GM12878 (cell line): ENCODE results near the gene SERPINB6. TPM values are rescaled to one million over a fixed set of nuclear protein-coding genes. Genes with fewer than 3 reads are reported as not detected.

Source experiments
- ATAC-seq: fragments of 200-7000 bp; cut with Tn5 transposase; 3 replicates; pipeline ENCODE4 v1.9.1; 2020; ENCODE audit warnings: mild to moderate bottlenecking, moderate library complexity
- BruUV-seq: library from RNA; stranded (reverse); fragments of 400-500 nt; replicated peaks from 2 replicates; lab custom pipeline; 2021; lab: Mats Ljungman, UMichigan
- CTCF ChIA-PET: fragments of 300-600 bp; sonication (Branson Sonifier 250); formaldehyde crosslinking; extraction: SDS; loops from one replicate; lab custom pipeline; 2021; ENCODE audit warnings: inconsistent platforms; lab: Yijun Ruan, JAX
- POLR2A ChIA-PET: fragments of 350-600 bp; formaldehyde crosslinking; extraction: SDS; loops from one replicate; lab custom pipeline; 2021; ENCODE audit warnings: inconsistent platforms; lab: Charles Lee
- RAD21 ChIA-PET: fragments of 300-600 bp; sonication (Branson Sonifier 250); formaldehyde crosslinking; loops from one replicate; lab custom pipeline; 2023; ENCODE audit warnings: antibody characterized with exemption; ENCODE audit not compliant: unreplicated experiment; lab: Charles Lee
- SMC1A ChIA-PET: fragments of 300-600 bp; sonication (Branson Sonifier 250); formaldehyde crosslinking; loops from one replicate; lab custom pipeline; 2023; ENCODE audit not compliant: unreplicated experiment, uncharacterized antibody; lab: Charles Lee
- DNase-seq: peaks from one replicate; pipeline ENCODE4 v3.0.0-alpha.2; 2011; ENCODE audit warnings: low read depth, low spot score
- FAIRE-seq: peaks from 3 replicates; lab custom pipeline; 2011; peaks lifted over from hg19 to GRCh38; lab: Jason Lieb, UNC
- H2AFZ ChIP-seq: 2 replicates; pipeline ENCODE4 v1.6.0; 2011; ENCODE audit warnings: low read depth, low read length, control low read depth; ENCODE audit not compliant: control insufficient read depth
- H3K27ac ChIP-seq: 2 replicates; pipeline ENCODE4 v1.5.1; 2011; ENCODE audit warnings: control low read depth; ENCODE audit not compliant: control insufficient read depth, insufficient read depth
- H3K27me3 ChIP-seq, 2 experiments: replicated peaks in 1 of 2; 2 replicates each; pipeline versions ENCODE4 v1.6.0 to v1.6.1; 2011; ENCODE audit warnings: low read length in 1 of 2; ENCODE audit not compliant: control insufficient read depth in 2 of 2, insufficient read depth in 2 of 2
- H3K36me3 ChIP-seq, 2 experiments: 2 replicates each; pipeline ENCODE4 v1.5.1; 2011; ENCODE audit warnings: low read length in 1 of 2; ENCODE audit not compliant: control insufficient read depth in 2 of 2, insufficient read depth in 2 of 2
- H3K4me1 ChIP-seq: 2 replicates; pipeline ENCODE4 v1.6.1; 2011; ENCODE audit warnings: mild to moderate bottlenecking, low read length, moderate library complexity, mixed read lengths; ENCODE audit not compliant: control insufficient read depth, insufficient read depth
- H3K4me2 ChIP-seq: 2 replicates; pipeline ENCODE4 v1.6.0; 2011; ENCODE audit warnings: control low read depth; ENCODE audit not compliant: control insufficient read depth, insufficient read depth
- H3K4me3 ChIP-seq: fragments of 200-600 bp; sonication (generic); 2 replicates; pipeline ENCODE4 v1.5.1; 2016
- H3K79me2 ChIP-seq: 2 replicates; pipeline ENCODE4 v1.6.0; 2011; ENCODE audit warnings: low read length; ENCODE audit not compliant: control insufficient read depth, insufficient read depth
- H3K9ac ChIP-seq: 2 replicates; pipeline ENCODE4 v1.8.0; 2011; ENCODE audit warnings: low read length, control low read depth, mixed read lengths; ENCODE audit not compliant: control insufficient read depth, insufficient read depth
- H3K9me3 ChIP-seq: replicated peaks from 3 replicates; pipeline ENCODE4 v1.5.1; 2011; ENCODE audit warnings: mild to moderate bottlenecking, low read length; ENCODE audit not compliant: control insufficient read depth, insufficient read depth
- H4K20me1 ChIP-seq: 2 replicates; pipeline ENCODE4 v1.6.0; 2011; ENCODE audit not compliant: control insufficient read depth, insufficient read depth
- BCL3 ChIP-seq: IDR thresholded peaks from 2 replicates; pipeline ENCODE4 v1.6.1; 2011; ENCODE audit warnings: borderline replicate concordance, low read depth, mild to moderate bottlenecking, moderate library complexity, low read length; ENCODE audit not compliant: insufficient read depth, poor library complexity, severe bottlenecking
- CEBPZ ChIP-seq: fragments of 150-350 bp; IDR thresholded peaks from 2 replicates; pipeline ENCODE4 v1.6.1; 2016; ENCODE audit warnings: low read depth, low read length
- KLF5 ChIP-seq: fragments of 450-650 bp; IDR thresholded peaks from 2 replicates; pipeline ENCODE4 v1.6.1; 2014; ENCODE audit warnings: mild to moderate bottlenecking; ENCODE audit not compliant: partially characterized antibody
- MXI1 ChIP-seq: fragments of 150-350 bp; IDR thresholded peaks from 2 replicates; pipeline ENCODE4 v1.6.1; 2011; ENCODE audit warnings: low read depth, mild to moderate bottlenecking, inconsistent platforms, low read length, improper control_type of control experiment
- RBBP5 ChIP-seq: fragments of 200-600 bp; sonication (generic); conservative IDR thresholded peaks from 2 replicates; pipeline ENCODE4 v1.6.1; 2016
- SMAD1 ChIP-seq: fragments of 450-650 bp; IDR thresholded peaks from 2 replicates; pipeline ENCODE4 v1.6.1; 2018; ENCODE audit warnings: mild to moderate bottlenecking, low read depth; ENCODE audit not compliant: partially characterized antibody
- SPI1 ChIP-seq: IDR thresholded peaks from 2 replicates; pipeline ENCODE4 v1.6.1; 2011; ENCODE audit warnings: low read depth, mild to moderate bottlenecking, low read length, moderate library complexity, borderline replicate concordance; ENCODE audit not compliant: insufficient read depth
- TCF12 ChIP-seq: IDR thresholded peaks from 2 replicates; pipeline ENCODE4 v1.6.1; 2011; ENCODE audit warnings: low read depth, mild to moderate bottlenecking, low read length
- WGBS: methylation state at CpG from one replicate; pipeline ENCODE4 v1.1.6; 2016; ENCODE audit warnings: low lambda C conversion rate; ENCODE audit not compliant: insufficient replicate concordance, insufficient coverage; ENCODE audit errors: missing lambda C conversion rate; 5-methylcytosine and 5-hydroxymethylcytosine counted together
- in situ Hi-C: fragments of 300-500 bp; cut with MboI; formaldehyde crosslinking; loops from 9 replicates; pipeline ENCODE4 v1.14.3; 2018; ENCODE audit warnings: mixed read lengths
- intact Hi-C: fragments of 100-400 bp; cut with micrococcal nuclease; formaldehyde crosslinking; loops from one replicate; pipeline ENCODE4 v1.14.2; 2022; ENCODE audit not compliant: unreplicated experiment
- polyA plus RNA-seq, 11 experiments: library from polyadenylated mRNA; depleted of rRNA in 4 of 11; unstranded in 6 of 11; stranded (reverse) in 5 of 11; fragments of >200 nt; fragmentation: Nextera tagmentation in 4 of 11; fragmentation: Illumina TruSeq in 1 of 11; extraction: Ambion mirVana in 4 of 11; extraction: Trizol in 1 of 11; gene quantifications; 1 replicate in 1 of 11; 2 replicates in 10 of 11; pipeline versions ENCODE4 v1.2.1 to v1.2.3, GENCODE V29; 2011 to 2016; ENCODE audit warnings: inconsistent platforms in 2 of 11, missing spikeins in 2 of 11, low read depth in 1 of 11
- total RNA-seq, 4 experiments: library from RNA; depleted of rRNA in 3 of 4; stranded (reverse); fragments of >200 nt in 3 of 4; fragmentation: Illumina TruSeq in 1 of 4; extraction: Trizol in 1 of 4; gene quantifications; 2 replicates each; pipeline versions ENCODE4 v1.2.1 to v1.2.3, GENCODE V29; 2013 to 2021
- TF ChIP-seq, protein P1 (sequence below): IDR thresholded peaks from 2 replicates; pipeline ENCODE4 v1.6.1; 2012; ENCODE audit warnings: low read depth, low read length, improper control_type of control experiment
- TF ChIP-seq, protein P2 (sequence below): fragments of 450-650 bp; IDR thresholded peaks from 2 replicates; pipeline ENCODE4 v1.6.1; 2016; ENCODE audit warnings: mild to moderate bottlenecking

SERPINB6 gene
- total and polyA plus RNA-seq, 10 of the 15 experiments (the other 5 are each of a cell fraction or from before 2014, with no cell fraction given) = 0.37 to 2.2 (median 0.68) TPM; not detected in 1

DNA sequence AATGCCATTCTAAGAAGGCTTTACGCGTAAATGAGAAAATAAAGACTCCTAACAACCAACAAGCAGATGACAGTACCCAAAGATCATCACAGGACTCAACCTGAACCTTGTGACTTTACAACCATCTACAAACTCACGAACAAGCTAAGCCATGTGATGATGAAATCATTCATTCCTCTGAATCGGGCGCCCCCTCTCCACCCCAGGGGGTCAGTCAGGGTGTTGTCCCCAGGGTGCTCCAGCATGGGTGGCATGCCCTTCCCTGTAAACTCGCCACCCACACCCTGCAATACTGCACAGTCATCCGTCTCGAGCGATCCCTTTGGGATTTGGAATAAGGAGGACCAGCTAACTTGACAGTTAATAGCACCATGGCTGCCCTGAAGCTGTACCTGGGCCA is 12.6 kb downstream of the SERPINB6 start:
- POLR2A ChIA-PET = no interaction called here
- no peak overlapping the region for H2AFZ ChIP-seq
- H3K79me2 ChIP-seq = no peaks in the 10 kb centered on the region
- H3K9me3 ChIP-seq = no peaks in the 10 kb centered on the region
- no peak for DNase-seq
- H3K4me2 ChIP-seq = no peak overlapping the region
- SMC1A ChIA-PET = no interaction called here
- no peaks in the 10 kb centered on the region for H4K20me1 ChIP-seq
- in situ Hi-C loops = no loop called here
- TF ChIP-seq SPI1 = no peak
- TF ChIP-seq KLF5 = no peak
- no peak for TF ChIP-seq TCF12
- TF ChIP-seq, protein P1, sequence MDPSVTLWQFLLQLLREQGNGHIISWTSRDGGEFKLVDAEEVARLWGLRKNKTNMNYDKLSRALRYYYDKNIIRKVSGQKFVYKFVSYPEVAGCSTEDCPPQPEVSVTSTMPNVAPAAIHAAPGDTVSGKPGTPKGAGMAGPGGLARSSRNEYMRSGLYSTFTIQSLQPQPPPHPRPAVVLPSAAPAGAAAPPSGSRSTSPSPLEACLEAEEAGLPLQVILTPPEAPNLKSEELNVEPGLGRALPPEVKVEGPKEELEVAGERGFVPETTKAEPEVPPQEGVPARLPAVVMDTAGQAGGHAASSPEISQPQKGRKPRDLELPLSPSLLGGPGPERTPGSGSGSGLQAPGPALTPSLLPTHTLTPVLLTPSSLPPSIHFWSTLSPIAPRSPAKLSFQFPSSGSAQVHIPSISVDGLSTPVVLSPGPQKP = no peak
- no peak for TF ChIP-seq CEBPZ
- TF ChIP-seq RBBP5 = no peak
- no peak for TF ChIP-seq SMAD1
- TF ChIP-seq BCL3 = no peak
- TF ChIP-seq MXI1 = no peak
- TF ChIP-seq, protein P2, sequence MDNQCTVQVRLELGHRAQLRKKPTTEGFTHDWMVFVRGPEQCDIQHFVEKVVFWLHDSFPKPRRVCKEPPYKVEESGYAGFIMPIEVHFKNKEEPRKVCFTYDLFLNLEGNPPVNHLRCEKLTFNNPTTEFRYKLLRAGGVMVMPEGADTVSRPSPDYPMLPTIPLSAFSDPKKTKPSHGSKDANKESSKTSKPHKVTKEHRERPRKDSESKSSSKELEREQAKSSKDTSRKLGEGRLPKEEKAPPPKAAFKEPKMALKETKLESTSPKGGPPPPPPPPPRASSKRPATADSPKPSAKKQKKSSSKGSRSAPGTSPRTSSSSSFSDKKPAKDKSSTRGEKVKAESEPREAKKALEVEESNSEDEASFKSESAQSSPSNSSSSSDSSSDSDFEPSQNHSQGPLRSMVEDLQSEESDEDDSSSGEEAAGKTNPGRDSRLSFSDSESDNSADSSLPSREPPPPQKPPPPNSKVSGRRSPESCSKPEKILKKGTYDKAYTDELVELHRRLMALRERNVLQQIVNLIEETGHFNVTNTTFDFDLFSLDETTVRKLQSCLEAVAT = no peak
- TF ChIP-seq, all 136 proteins: peak for 0
- ATAC-seq (no peak), FAIRE-seq (no peak)
- H3K4me3 ChIP-seq = no peak overlapping the region
- intact Hi-C loops = no loop called here
- H3K27ac ChIP-seq = no peak overlapping the region
- H3K9ac ChIP-seq = no peak overlapping the region
- ChIA-PET RAD21 (no interaction called here), CTCF (interaction anchor here (1.1 to 1.7 kb wide), 2 partner anchors 16 to 43 kb away, joined by 3 to 5 read pairs; no protein-coding TSS in a partner anchor)
- H3K27me3 ChIP-seq = peaks cover 2 to 4% of the 10 kb centered on the region in 2 experiments; a peak in 3 of 4 replicates
- H3K4me1 ChIP-seq = no peaks in the 10 kb centered on the region
- WGBS = 78% methylated on average over 9 of the region's 9 CpGs
- H3K36me3 ChIP-seq = no peaks in the 10 kb centered on the region
- no TSS peak for BruUV-seq
